ENCODE results near the gene KRTAP4-7.
"Not testable (repeated sequence)": the region's sequence is repeated elsewhere in the genome, so short reads cannot be mapped to it uniquely, and the experiment has no call there.

The KRTAP4-7 gene

DNA sequence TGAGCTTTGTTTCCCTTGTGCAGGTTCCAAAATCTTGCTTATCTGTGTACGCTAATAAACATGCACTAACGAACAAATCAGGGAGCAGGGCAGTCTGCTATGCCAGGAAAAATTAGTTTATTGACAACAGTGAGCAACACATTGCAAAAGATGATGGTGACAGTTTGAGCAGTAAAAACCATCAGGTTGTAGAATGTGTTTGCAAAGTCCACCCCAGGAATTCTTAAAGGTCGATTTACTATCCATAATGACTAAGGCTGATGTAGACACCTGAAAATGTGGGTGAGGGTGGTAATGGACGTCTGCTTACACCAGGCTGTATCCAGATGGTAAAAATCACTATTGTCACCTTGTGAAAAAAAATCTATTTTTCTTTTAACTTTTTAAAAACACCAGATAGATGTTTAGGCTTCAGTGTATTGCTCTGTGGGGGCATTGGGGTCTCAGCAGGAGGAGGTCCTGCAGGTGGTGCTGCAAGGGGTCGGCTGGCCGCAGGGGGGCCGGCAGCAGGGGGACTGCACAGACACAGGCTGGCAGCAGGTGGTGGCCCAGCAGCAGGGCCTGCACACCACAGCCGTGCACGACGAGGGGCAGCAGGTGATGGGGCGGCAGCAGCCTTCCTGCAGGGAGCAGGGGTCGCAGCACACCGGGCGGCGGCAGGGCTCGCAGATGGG lies 18.8 kb upstream of the KRTAP4-7 start:
- not testable (repeated sequence) for DNase-seq (ENCODE audit: low read depth)

DNA sequence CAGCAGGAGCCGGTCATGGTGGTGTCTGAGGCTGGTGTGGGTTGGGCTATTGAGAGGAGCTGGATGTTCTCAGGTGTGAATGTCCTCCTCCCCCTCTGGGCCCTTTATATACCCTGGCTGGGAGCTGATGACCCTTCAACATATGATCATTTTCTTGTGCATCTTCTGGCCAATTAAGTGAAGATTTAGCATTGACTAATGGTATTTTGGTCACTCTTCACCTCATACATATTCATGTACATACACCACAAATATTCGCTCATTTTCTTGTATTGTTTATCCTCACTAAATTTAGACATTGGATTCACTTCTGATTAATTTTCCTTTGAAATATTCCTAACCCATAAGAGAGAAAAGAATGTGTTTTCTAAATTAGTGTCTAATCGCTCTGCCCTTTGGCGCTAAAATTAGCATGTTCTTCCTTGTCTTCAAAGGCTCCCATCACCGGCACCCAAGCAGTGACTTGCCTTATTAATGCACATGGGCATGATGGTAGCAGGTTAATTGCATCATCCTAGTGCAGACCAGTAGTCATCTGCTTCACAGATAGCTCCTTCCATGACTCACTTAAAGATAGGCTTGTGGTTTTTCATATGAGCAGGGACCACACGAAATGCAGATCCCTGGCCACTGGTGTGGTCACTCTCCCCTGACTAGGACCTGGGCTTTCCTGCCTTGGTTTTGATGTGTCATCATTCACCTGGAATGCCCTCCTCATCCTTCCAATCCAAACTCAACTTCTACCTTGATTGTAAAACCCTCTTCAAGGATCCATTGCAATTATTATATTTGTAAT lies 17.9 kb upstream of the KRTAP4-7 start, which contains the start of gene KRTAP2-4:
Gene KRTAP2-4 (minus strand): TSS at position 51 of the 796 bp plus-strand sequence. CDS start 34 bp downstream, at position 17.
- DNase-seq (ENCODE audit: low read depth), result no peak

DNA sequence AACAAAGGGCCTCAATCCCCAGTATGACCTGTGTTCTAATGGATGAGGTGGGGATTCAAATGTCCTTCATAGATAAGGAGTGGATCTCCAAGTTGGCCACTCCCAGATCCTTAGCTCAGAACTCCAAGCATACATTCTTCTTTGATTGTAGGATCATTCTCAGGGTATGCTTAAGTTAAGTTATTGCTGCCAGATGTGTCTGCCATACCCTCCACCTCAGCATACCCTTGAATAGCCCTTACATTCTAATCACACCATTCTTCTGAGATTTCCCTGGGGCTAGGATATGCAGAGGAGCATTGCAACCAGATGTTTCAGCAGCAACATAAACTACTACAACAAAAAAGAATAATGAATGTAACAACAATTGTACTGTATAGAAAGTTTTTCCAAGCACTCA lies 16.7 kb upstream of the KRTAP4-7 start:
- no peak for DNase-seq (ENCODE audit: low read depth)

DNA sequence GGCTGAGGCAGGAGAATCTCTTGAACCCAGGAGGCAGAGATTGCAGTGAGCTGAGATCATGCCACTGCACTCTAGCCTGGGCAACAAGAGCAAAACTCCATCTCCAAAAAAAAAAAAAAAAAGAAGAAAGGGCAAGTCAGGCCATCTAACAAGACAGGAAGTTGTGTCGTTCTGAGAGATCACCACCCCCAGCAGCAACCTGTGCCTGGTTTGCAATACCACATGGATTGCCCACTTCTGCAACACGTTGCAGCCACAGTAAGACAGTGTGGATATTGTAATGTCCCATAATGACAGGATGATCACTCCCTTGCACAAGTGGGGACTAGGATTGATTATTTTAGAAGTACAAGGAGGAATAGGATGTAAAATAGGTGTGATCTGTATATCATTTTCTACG lies 14.9 kb upstream of the KRTAP4-7 start:
- no peak for DNase-seq (ENCODE audit: low read depth)

DNA sequence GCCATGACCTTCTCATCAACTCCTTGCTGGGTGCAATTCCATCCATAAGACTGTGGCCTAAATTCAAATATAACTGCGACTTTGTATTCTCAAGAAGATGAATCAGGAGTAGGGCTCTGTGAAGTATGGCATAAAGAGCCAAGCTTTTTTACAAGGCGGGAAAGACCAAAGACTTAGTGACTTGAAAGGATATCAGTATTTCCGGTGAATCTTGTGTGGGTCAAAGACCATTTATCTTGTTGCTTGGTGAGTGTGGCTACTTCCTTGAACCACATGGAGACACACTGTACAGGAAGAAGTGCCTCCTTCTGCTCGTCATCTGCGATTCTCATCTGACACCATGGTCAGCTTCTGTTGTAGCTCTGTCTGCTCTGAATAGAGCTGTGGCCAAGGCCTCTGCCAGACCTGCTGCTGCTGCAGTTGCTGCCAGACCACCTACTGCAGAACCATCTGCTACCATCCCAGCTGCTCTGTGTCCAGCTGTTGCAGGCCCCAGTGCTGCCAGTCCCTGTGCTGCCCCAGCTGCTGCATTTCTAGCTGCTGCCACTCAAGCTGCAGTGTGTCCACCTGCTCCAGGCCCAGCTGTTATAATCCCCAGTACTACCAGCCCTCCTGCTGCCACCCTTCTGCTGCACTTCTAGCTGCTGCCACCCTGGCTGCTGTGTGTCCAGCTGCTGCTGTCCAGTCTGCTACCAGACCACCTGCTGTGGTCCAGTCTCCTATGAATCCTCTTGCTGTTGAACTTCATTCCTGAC lies 12.2 kb upstream of the KRTAP4-7 start:
- no peak for DNase-seq (ENCODE audit: low read depth)

DNA sequence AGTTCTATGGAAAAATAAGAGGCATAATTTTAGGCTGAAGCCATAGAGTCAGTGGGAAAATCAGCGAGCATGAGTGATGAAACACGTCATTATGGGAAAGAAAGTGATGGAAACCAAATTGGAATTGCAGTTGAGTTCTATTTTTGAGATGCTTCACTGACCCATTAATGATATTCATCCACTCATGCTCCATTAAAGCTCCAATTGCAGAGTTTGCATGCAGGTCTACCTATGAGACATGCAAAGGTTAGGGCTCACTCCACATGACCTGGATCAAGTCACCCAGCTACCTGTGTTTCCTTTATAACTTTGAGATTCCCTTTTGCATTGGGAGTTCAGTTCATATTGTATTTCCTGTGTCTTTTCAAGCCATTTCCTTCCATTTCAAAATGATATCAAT lies 10.3 kb upstream of the KRTAP4-7 start:
- DNase-seq (ENCODE audit: low read depth), result no peak

DNA sequence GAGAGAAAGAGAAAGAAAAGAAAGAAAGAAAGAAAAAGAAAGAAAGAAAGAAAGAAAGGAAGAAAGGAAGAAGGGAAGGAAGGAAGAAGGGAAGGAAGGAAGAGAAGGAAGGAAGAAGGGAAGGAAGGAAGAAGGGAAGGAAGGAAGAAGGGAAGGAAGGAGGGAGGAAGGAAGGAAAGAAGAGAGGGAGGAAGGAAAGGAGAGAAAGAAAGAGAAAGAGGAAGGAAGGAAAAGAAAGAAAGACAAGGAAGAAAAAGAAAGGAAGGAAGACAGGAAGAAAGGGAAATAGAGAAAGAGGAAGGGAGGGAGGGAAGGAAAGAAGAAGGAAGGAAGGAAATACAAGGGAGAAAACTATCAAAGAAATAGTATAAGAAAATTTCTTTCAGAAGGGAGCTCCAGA lies 7.2 kb upstream of the KRTAP4-7 start:
- DNase-seq (ENCODE audit: low read depth), result no peak

DNA sequence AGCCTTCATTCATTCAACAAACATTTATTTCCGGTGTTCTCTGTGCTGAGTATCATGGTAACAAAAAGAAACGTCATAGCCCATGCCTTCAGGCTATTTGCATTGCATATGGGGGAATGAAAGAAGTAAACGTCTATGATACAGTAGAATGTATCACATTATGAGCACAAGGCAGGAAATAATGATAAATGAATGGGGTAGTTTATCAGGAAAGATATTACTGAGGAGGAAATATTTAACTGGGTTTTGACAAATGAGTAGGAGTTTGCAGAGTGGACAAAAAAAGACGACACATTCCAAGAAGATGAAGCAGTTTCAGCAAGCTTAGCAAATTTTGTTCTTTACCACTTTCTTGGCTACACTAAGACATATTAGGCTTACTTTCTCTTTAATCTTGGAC lies 1.3 kb upstream of the KRTAP4-7 start:
- DNase-seq (ENCODE audit: low read depth), result no peak

DNA sequence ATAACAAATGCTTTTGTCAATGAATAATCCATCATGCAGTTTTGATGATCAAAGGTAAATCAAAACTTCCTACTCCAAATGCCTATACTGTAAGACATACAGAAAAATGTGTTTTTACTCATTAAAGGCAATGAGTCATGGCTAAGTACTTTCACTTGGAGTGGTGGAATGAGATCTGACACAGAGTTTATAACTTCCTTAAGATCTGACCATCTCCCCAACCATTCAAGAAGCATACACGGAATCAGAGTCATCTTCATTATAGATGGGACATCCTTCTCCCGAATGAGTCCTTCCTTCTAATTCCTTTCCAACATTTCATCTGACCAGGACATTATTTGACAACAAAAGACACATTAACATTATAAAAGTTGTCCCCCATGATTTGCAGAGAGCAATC lies 523 bp upstream of the KRTAP4-7 start:
- DNase-seq (ENCODE audit: low read depth), result not testable (repeated sequence)

DNA sequence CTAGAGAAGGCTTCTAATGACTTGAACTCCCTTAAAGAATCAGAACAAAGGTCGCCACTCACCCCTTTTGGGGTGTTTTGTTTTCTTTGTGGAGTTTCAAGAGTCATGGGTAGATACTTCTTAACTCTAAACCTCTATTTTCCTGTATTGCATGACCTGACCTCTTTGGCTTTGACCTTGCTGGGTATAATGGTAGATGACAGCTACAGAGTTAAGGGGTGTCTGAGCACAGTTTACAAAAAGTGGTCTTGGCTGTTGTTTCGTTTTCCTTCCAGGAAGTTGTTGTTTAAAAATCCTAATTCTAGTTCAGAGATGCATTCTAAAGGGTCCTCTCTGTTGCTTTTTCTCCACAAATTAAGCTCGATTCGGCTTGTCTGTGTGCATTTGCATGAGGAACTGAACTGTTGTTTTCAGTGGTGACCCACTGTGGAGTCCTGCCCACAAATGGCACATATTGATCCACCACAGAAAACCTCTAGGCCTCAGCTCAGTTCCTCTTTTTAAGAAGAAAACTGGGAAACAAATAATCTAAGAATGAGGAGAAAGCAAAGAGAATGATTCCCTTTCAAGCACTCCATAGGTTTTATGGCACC lies 4.9 kb downstream of the KRTAP4-7 start:
- not testable (repeated sequence) for DNase-seq (ENCODE audit: low read depth)

DNA sequence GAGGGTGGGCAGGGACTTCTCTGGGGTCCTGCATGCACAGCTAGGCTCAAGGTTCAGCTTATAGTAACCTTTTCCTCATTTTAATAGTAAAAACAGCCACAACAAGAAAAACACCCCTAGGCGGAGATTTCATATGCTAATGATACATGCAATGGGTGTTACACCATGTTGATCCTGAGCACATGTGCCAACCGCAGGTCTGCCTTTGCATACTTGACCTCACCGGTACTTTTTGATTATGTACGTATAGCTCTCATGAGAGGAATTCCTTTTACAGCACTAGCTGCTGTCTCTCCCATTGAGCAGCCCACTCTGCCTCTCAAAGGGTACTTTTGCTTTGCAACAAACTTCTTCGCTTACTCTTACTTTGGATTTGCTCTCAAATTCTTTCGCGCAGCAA lies 12.1 kb downstream of the KRTAP4-7 start:
- no peak for DNase-seq (ENCODE audit: low read depth)

DNA sequence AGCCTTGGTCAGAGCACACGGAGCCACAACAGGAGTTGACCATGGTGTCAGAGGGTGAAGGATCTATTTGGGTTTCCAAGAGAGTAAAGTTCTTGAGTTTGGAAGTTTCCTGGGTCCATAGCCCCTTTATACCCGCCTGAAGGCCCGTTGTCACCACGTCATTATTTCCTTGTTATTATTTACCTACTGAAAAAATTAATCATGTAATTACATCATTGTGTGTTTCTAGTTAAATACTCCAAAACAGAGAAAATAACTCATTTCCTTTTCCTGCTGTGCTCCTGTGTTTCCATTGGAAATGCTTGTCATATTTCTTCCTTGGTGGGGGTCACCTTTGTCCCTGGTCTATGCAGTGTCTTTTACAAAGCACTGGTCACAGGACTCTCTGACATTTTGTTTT lies 14.1 kb downstream of the KRTAP4-7 start, which contains the start of gene KRTAP4-8:
Gene KRTAP4-8 (minus strand): TSS at position 101 of the 400 bp plus-strand sequence. CDS start 58 bp downstream, at position 43.
- DNase-seq (ENCODE audit: low read depth), result no peak

DNA sequence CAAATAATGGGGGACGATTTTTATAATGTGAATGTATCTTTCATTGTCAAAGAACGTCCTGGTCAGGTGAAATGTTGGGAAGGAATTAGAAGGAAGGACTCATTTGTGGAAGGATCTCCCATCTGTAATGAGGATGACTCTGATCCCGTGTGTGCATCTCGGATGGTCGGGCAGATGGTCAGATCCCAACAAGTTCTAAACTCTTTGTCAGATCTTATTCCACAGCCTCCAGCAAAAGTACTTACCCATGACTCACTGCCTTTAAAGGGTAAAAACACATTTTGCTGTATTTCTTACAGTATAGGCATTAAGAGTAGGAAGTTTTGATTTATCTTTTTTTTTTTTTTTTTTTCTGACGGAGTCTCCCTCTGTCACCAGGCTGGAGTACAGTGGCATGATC lies 14.5 kb downstream of the KRTAP4-7 start:
- no peak for DNase-seq (ENCODE audit: low read depth)

DNA sequence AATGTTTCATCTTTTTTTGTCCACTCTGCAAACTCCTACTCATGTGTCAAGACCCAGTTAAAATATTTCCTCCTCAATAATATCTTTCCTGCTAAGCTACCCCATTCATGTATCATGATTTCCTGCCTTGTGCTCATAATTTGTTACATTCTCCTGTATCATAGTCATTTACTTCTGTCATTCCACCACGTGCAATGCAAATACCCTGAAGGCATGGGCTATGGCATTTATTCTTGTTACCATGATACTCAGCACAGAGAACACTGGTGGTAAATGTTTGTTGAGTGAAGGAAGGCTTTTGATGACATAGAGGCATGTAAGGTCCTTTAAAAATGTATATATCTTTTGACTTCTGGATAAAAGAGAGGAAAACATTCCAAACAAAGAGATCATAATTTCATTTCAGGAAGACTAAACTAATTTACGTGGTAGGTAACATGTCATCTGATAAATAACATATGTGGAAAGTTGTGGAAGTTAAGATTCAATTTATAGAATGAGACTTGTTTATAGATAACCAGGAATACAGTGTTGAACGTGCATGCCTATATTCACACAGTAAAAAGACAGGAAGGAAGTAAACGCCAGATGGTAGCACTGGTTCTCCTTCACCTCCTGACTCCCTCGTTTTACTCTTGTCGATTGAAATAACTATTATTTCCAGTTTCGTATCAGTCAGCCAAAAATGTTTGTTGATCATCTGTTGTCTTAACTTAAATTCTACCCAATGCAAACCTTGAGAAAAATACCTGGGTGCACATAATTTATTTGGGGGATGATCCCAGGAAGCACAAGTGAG lies 15.9 kb downstream of the KRTAP4-7 start:
- DNase-seq (ENCODE audit: low read depth), result not testable (repeated sequence)

DNA sequence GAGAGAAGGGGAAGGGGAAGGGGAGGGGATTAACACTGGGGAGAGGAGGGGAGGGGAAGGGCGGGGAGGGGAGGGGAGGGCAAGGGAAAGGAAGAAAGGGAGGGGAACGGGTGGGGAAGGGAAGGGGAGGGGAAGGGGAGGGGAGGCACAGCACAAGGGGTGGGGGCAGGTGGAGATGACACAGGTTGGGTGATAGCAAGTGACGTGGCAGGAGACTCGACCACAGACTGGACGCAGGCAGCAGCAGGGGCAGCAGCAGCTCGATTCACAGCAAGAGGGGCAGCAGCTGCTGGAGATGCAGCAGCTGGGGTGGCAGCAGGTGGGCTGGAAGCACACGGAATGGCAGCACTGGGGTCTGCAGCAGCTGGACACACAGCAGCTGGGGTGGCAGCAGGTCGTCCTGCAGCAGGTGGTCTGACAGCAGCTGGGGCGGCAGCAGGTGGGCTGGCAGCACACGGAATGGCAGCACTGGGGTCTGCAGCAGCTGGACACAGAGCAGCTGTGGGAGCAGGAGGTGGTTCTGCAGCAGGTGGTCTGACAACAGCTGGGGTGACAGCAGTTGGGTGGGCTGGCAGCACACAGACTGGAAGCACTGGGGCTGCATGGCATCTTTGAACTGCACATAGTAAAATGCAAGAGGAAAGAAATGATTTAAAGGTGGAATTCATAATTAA lies 17.8 kb downstream of the KRTAP4-7 start, which contains the start of gene KRTAP4-16:
Gene KRTAP4-16 (minus strand): TSS at position 624 of the 674 bp plus-strand sequence. CDS start 0 bp downstream, at position 624.
- no peak for DNase-seq (ENCODE audit: low read depth)

DNA sequence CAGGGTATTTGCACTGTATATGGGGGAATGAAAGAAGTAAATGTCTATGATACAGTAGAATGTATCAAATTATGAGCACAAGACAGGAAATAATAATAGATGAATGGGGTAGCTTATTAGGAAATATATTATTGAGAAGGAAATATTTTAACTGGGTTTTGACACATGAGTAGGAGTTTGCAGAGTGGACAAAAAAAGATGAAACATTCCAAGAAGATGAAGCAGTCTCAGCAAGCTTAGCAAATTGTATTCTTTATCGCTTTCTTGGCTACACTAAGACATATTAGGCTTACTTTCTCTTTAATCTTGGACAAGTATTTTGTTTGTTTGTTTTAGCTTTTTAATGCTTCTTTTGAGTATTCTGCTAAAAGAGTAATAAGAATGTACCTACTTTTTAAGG lies 19.9 kb downstream of the KRTAP4-7 start:
- DNase-seq (ENCODE audit: low read depth), result no peak

DNA sequence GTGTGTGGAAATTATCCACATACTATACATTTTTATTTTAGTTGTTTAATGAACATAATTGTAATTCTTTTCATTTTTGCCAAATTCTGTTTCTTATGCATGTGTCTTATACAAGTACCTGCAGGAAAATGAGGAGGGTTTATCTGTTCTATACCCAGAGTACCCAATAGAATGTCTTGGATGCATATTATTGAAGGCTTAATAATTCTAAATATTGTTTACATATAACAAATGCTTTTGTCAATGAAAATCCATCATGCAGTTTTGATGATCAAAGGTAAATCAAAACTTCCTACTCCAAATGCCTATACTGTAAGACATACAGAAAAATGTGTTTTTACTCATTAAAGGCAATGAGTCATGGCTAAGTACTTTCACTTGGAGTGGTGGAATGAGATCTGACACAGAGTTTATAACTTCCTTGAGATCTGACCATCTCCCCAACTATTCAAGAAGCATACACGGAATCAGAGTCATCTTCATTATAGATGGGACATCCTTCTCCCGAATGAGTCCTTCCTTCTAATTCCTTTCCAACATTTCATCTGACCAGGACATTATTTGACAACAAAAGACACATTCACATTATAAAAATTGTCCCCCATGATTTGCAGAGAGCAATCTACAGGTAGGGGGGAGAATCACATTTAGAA lies 20.6 kb downstream of the KRTAP4-7 start:
- not testable (repeated sequence) for DNase-seq (ENCODE audit: low read depth)

DNA sequence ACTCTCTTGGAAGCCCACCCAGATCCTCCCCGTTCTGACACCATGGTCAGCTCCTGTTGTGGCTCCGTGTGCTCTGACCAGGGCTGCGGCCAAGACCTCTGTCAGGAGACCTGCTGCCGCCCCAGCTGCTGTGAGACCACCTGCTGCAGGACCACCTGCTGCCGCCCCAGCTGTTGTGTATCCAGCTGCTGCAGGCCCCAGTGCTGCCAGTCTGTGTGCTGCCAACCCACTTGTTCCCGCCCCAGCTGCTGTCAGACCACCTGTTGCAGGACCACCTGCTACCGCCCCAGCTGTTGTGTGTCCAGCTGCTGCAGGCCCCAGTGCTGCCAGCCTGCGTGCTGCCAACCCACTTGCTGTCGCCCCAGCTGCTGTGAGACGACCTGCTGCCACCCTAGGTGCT lies 21.4 kb downstream of the KRTAP4-7 start, which contains the start of gene KRTAP4-9:
Gene KRTAP4-9 (plus strand): TSS at position 43 of the 400 bp plus-strand sequence. CDS start 0 bp downstream, at position 43.
- DNase-seq (ENCODE audit: low read depth), result not testable (repeated sequence)

DNA sequence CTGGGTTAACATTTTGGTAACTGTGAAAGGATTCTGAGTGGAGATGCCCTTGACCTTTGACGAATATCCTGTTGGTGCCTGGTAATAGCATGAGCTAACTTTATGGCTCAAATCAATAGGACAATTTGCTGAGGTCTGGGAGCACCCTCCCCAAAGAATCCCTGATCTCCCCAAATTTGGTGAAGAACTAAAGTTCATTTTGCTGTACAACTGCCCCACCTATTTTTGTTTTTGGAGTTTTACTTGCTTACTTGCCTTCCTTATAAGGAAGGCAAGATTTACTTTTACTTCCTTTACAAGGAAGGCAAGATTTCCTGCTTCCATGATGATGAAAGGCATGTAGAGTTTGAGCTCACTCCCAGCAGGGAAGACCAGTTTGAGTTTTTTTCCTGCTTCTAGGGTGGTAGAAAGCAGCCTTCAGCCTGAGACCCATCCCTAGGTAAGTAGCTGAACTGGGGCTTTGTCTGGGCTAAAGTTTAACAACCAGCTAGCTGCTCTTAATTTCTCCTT lies 24.0 kb downstream of the KRTAP4-7 start:
- DNase-seq (ENCODE audit: low read depth), result no peak

All from stimulated activated CD8-positive, alpha-beta memory T cell treated with anti-CD3 and anti-CD28 coated beads, Interleukin-15, amount 100 ng/mL, for 24 hours (primary cell).